IMR-90 (cell line): ENCODE measurements around the gene GIT1. TPM values are rescaled to one million over a fixed set of nuclear protein-coding genes. Genes with fewer than 3 reads are reported as not detected.

Experiments
- ATAC-seq: fragments of 200-7000 bp; cut with Tn5 transposase; 2 replicates; pipeline ENCODE4 v1.9.1; 2020; ENCODE audit warnings: low read depth, mild to moderate bottlenecking, moderate library complexity
- BruUV-seq: library from RNA; stranded (reverse); fragments of 400-500 nt; replicated peaks from 2 replicates; lab custom pipeline; 2021; lab: Mats Ljungman, UMichigan
- CTCF ChIA-PET: fragments of 300-600 bp; formaldehyde crosslinking; extraction: SDS; loops from one replicate; lab custom pipeline; 2021; ENCODE audit warnings: antibody characterized with exemption; lab: Yijun Ruan, JAX
- POLR2A ChIA-PET: fragments of 300-600 bp; sonication (Branson Sonifier 250); formaldehyde crosslinking; loops from one replicate; lab custom pipeline; 2022; ENCODE audit warnings: antibody characterized with exemption; ENCODE audit not compliant: unreplicated experiment; lab: Charles Lee
- DNase-seq: peaks from one replicate; pipeline ENCODE4 v3.0.0; 2013
- H2AFZ ChIP-seq: replicated peaks from 2 replicates; pipeline ENCODE3; 2013; ENCODE audit warnings: low read length, mild to moderate bottlenecking; ENCODE audit not compliant: poor library complexity
- H2AK5ac ChIP-seq: 2 replicates; pipeline ENCODE4 v1.6.1; 2013; ENCODE audit warnings: low read depth, low read length, inconsistent platforms
- H2AK9ac ChIP-seq: replicated peaks from 2 replicates; pipeline ENCODE3; 2013; ENCODE audit warnings: mild to moderate bottlenecking, low read depth, low read length, moderate library complexity; ENCODE audit not compliant: poor library complexity
- H2BK120ac ChIP-seq: 2 replicates; pipeline ENCODE4 v1.6.1; 2013; ENCODE audit warnings: low read depth, low read length, inconsistent platforms
- H2BK15ac ChIP-seq: 3 replicates; pipeline ENCODE4 v1.6.1; 2013; ENCODE audit warnings: low read depth, low read length, inconsistent platforms
- H2BK20ac ChIP-seq: 2 replicates; pipeline ENCODE4 v1.6.1; 2013; ENCODE audit warnings: low read depth, mild to moderate bottlenecking, inconsistent platforms, low read length, moderate library complexity
- H2BK5ac ChIP-seq: 2 replicates; pipeline ENCODE4 v1.6.1; 2013; ENCODE audit warnings: mild to moderate bottlenecking, low read depth, low read length, inconsistent platforms; ENCODE audit not compliant: poor library complexity, severe bottlenecking
- H3K14ac ChIP-seq: replicated peaks from 2 replicates; pipeline ENCODE4 v1.6.1; 2013; ENCODE audit warnings: low read depth, low read length, inconsistent platforms
- H3K18ac ChIP-seq: 2 replicates; pipeline ENCODE4 v1.6.1; 2013; ENCODE audit warnings: low read depth, low read length, control low read depth
- H3K23ac ChIP-seq: 2 replicates; pipeline ENCODE4 v1.6.1; 2013; ENCODE audit warnings: low read depth, low read length, inconsistent platforms
- H3K27ac ChIP-seq: 2 replicates; pipeline ENCODE4 v1.5.1; 2013; ENCODE audit warnings: mild to moderate bottlenecking, control low read depth, low read length; ENCODE audit not compliant: insufficient read depth
- H3K27me3 ChIP-seq: 2 replicates; pipeline ENCODE4 v1.6.1; 2013; ENCODE audit warnings: low read length; ENCODE audit not compliant: control insufficient read depth, insufficient read depth
- H3K36me3 ChIP-seq: 2 replicates; pipeline ENCODE4 v1.6.1; 2013; ENCODE audit warnings: low read length, mixed read lengths; ENCODE audit not compliant: control insufficient read depth, insufficient read depth
- H3K4ac ChIP-seq: 2 replicates; pipeline ENCODE4 v1.6.1; 2013; ENCODE audit warnings: low read depth, low read length, inconsistent platforms
- H3K4me1 ChIP-seq: 2 replicates; pipeline ENCODE4 v1.6.1; 2013; ENCODE audit warnings: low read length, mixed read lengths; ENCODE audit not compliant: control insufficient read depth, insufficient read depth
- H3K4me2 ChIP-seq: 2 replicates; pipeline ENCODE4 v1.6.1; 2013; ENCODE audit warnings: low read depth, mild to moderate bottlenecking, control low read depth, low read length, moderate library complexity
- H3K4me3 ChIP-seq: 2 replicates; pipeline ENCODE4 v1.5.1; 2013; ENCODE audit warnings: low read depth, mild to moderate bottlenecking, control low read depth, low read length, moderate library complexity; ENCODE audit not compliant: insufficient read depth
- H3K56ac ChIP-seq: 2 replicates; pipeline ENCODE4 v1.6.1; 2013; ENCODE audit warnings: low read length, inconsistent platforms; ENCODE audit not compliant: insufficient read depth; ENCODE audit errors: extremely low read depth
- H3K79me1 ChIP-seq, 2 experiments: 2 replicates each; pipeline ENCODE4 v1.6.1; 2013; ENCODE audit warnings: low read length in 2 of 2, inconsistent platforms in 1 of 2, low read depth in 1 of 2
- H3K9ac ChIP-seq: 2 replicates; pipeline ENCODE4 v1.6.1; 2013; ENCODE audit warnings: low read depth, low read length, control low read depth
- H3K9me1 ChIP-seq: 2 replicates; pipeline ENCODE4 v1.6.1; 2013; ENCODE audit warnings: low read length, inconsistent platforms; ENCODE audit not compliant: insufficient read depth
- H3K9me3 ChIP-seq: 2 replicates; pipeline ENCODE4 v1.6.1; 2013; ENCODE audit warnings: low read length; ENCODE audit not compliant: control insufficient read depth, insufficient read depth
- H4K20me1 ChIP-seq: 2 replicates; pipeline ENCODE4 v1.6.1; 2013; ENCODE audit warnings: low read length, inconsistent platforms; ENCODE audit not compliant: insufficient read depth
- H4K5ac ChIP-seq: 2 replicates; pipeline ENCODE4 v1.6.1; 2013; ENCODE audit warnings: mild to moderate bottlenecking, low read depth, low read length, control low read depth
- H4K8ac ChIP-seq, 2 experiments: 2 replicates each; pipeline ENCODE4 v1.6.1; 2013; ENCODE audit warnings: low read depth in 2 of 2, low read length in 2 of 2, control low read depth in 1 of 2, inconsistent platforms in 1 of 2
- H4K91ac ChIP-seq: 2 replicates; pipeline ENCODE4 v1.6.1; 2013; ENCODE audit warnings: low read depth, low read length, inconsistent platforms; ENCODE audit not compliant: insufficient read depth
- BHLHE40 ChIP-seq: fragments of 150-350 bp; IDR thresholded peaks from 2 replicates; pipeline ENCODE4 v1.6.1; 2016; ENCODE audit warnings: mild to moderate bottlenecking, low read depth, low read length
- CEBPB ChIP-seq: IDR thresholded peaks from 2 replicates; pipeline ENCODE4 v1.6.1; 2012; ENCODE audit warnings: low read depth, low read length, improper control_type of control experiment
- CHD1 ChIP-seq: IDR thresholded peaks from 2 replicates; pipeline ENCODE4 v1.6.1; 2012; ENCODE audit warnings: low read depth, low read length, improper control_type of control experiment
- FOS ChIP-seq: fragments of 150-350 bp; IDR thresholded peaks from 2 replicates; pipeline ENCODE4 v1.6.1; 2016; ENCODE audit warnings: low read depth, low read length
- MAFK ChIP-seq: IDR thresholded peaks from 2 replicates; pipeline ENCODE4 v1.6.1; 2012; ENCODE audit warnings: low read depth, low read length, improper control_type of control experiment
- MAZ ChIP-seq: IDR thresholded peaks from 2 replicates; pipeline ENCODE4 v1.6.1; 2012; ENCODE audit warnings: low read depth, mild to moderate bottlenecking, low read length, improper control_type of control experiment, moderate library complexity, borderline replicate concordance
- MXI1 ChIP-seq: IDR thresholded peaks from 2 replicates; pipeline ENCODE4 v1.6.1; 2012; ENCODE audit warnings: low read depth, mild to moderate bottlenecking, low read length, moderate library complexity, borderline replicate concordance
- NFE2L2 ChIP-seq: fragments of 150-350 bp; IDR thresholded peaks from 2 replicates; pipeline ENCODE4 v1.6.1; 2016; ENCODE audit warnings: low read depth, mild to moderate bottlenecking, low read length
- POLR2A ChIP-seq: IDR thresholded peaks from 2 replicates; pipeline ENCODE4 v1.6.1; 2012; ENCODE audit warnings: mild to moderate bottlenecking, low read depth, low read length
- RAD21 ChIP-seq: IDR thresholded peaks from 2 replicates; pipeline ENCODE4 v1.6.1; 2012; ENCODE audit warnings: low read length, improper control_type of control experiment
- RCOR1 ChIP-seq: IDR thresholded peaks from 2 replicates; pipeline ENCODE4 v1.6.1; 2012; ENCODE audit warnings: mild to moderate bottlenecking, low read length, improper control_type of control experiment; ENCODE audit not compliant: insufficient replicate concordance
- RFX5 ChIP-seq: IDR thresholded peaks from 2 replicates; pipeline ENCODE4 v1.8.0; 2012; ENCODE audit warnings: low read depth, mild to moderate bottlenecking, low read length, moderate library complexity
- SMC3 ChIP-seq: fragments of 150-350 bp; IDR thresholded peaks from 2 replicates; pipeline ENCODE4 v1.6.1; 2016; ENCODE audit warnings: low read depth, mild to moderate bottlenecking, antibody characterized with exemption, low read length, moderate library complexity
- WGBS, 2 experiments: methylation state at CpG; one replicate each; pipeline versions ENCODE4 v1.1.5 to v1.1.7; 2013; ENCODE audit warnings: missing lambda C conversion rate in 2 of 2; ENCODE audit not compliant: insufficient read length in 1 of 2; ENCODE audit errors: extremely low coverage in 2 of 2; 5-methylcytosine and 5-hydroxymethylcytosine counted together
- dilution Hi-C: fragments of 300-500 bp; cut with HindIII; formaldehyde crosslinking; loops from one replicate; pipeline ENCODE4 v1.14.3; 2018; ENCODE audit warnings: low sequenced_read_pairs; ENCODE audit not compliant: unreplicated experiment
- in situ Hi-C: fragments of 300-500 bp; cut with MboI; formaldehyde crosslinking; loops from 3 replicates; pipeline ENCODE4 v1.14.3; 2019; ENCODE audit warnings: low sequenced_read_pairs, inconsistent platforms, mixed read lengths
- intact Hi-C: fragments of 100-400 bp; cut with micrococcal nuclease; formaldehyde crosslinking; loops from 2 replicates; pipeline ENCODE4 v1.10.0; 2022
- polyA plus RNA-seq, 3 experiments: library from polyadenylated mRNA; depleted of rRNA; stranded (reverse); fragments of >200 nt; gene quantifications; 2 replicates each; pipeline ENCODE4 v1.2.3, GENCODE V29; 2012; ENCODE audit warnings: low replicate concordance in 1 of 3
- total RNA-seq: library from RNA; depleted of rRNA; stranded (reverse); fragments of >200 nt; gene quantifications from 2 replicates; pipeline ENCODE4 v1.2.3, GENCODE V29; 2012
- TF ChIP-seq, protein P1 (sequence below): fragments of 150-350 bp; IDR thresholded peaks from 2 replicates; pipeline ENCODE4 v1.6.1; 2016; ENCODE audit warnings: low read depth, mild to moderate bottlenecking, low read length, moderate library complexity, borderline replicate concordance
- TF ChIP-seq, protein P2 (sequence below): fragments of 150-350 bp; IDR thresholded peaks from 2 replicates; pipeline ENCODE4 v1.6.1; 2017; ENCODE audit warnings: mild to moderate bottlenecking, antibody characterized with exemption, low read length, low read depth
- TF ChIP-seq, protein P3 (sequence below): conservative IDR thresholded peaks from 2 replicates; pipeline ENCODE4 v1.5.1; 2012; ENCODE audit warnings: mild to moderate bottlenecking, low read depth, low read length, improper control_type of control experiment

Gene GIT1
- total and polyA plus RNA-seq, 2 of the 4 experiments (the other 2 are of a cell fraction): 14.2 to 34.2 TPM

DNA sequence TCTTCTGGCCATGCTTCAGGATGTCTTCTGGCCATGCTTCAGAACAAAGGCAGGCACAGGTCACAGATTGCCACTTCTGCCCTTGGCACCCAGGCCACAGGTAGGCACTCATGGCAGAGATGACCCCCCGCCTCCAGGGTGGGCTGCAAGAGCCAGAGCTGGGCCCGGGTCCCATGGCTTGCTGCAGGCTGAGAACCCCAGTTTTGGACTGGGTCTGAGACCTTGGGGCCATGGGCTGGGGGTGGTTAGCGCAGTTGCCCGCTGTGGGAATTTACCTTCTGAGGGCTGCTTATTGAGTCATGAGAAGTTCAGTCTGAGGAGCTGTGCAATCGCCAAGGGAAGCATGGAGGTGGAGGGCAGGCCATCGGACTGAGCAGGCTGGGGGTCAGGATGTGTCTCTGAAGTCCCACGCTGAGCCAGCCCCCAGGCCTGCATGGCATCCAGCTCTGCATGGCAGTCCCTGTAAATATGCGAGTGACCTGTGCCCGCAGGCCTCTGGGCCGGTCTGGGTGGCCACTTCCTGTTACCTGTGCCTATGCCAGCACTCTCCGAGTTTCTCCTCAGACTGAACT is 5.2 kb upstream of the GIT1 start:
- H3K27ac ChIP-seq: no peak overlapping the region
- H2AFZ ChIP-seq: peak overlapping the region; percentile 89
- dilution Hi-C loops: no loop called here
- H3K4me2 ChIP-seq: no peak overlapping the region; the same call in 1 of the 2 replicates
- no peak overlapping the region for H2BK15ac ChIP-seq
- TF ChIP-seq CHD1: no peak
- TF ChIP-seq, protein P1, sequence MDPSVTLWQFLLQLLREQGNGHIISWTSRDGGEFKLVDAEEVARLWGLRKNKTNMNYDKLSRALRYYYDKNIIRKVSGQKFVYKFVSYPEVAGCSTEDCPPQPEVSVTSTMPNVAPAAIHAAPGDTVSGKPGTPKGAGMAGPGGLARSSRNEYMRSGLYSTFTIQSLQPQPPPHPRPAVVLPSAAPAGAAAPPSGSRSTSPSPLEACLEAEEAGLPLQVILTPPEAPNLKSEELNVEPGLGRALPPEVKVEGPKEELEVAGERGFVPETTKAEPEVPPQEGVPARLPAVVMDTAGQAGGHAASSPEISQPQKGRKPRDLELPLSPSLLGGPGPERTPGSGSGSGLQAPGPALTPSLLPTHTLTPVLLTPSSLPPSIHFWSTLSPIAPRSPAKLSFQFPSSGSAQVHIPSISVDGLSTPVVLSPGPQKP: no peak
- TF ChIP-seq FOS: no peak
- TF ChIP-seq CEBPB: no peak
- TF ChIP-seq, protein P2, sequence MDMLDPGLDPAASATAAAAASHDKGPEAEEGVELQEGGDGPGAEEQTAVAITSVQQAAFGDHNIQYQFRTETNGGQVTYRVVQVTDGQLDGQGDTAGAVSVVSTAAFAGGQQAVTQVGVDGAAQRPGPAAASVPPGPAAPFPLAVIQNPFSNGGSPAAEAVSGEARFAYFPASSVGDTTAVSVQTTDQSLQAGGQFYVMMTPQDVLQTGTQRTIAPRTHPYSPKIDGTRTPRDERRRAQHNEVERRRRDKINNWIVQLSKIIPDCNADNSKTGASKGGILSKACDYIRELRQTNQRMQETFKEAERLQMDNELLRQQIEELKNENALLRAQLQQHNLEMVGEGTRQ: no peak
- no peak for TF ChIP-seq MXI1
- no peak for TF ChIP-seq BHLHE40
- no peak for TF ChIP-seq MAFK
- TF ChIP-seq RAD21: no peak
- TF ChIP-seq POLR2A: no peak
- TF ChIP-seq, protein P3, sequence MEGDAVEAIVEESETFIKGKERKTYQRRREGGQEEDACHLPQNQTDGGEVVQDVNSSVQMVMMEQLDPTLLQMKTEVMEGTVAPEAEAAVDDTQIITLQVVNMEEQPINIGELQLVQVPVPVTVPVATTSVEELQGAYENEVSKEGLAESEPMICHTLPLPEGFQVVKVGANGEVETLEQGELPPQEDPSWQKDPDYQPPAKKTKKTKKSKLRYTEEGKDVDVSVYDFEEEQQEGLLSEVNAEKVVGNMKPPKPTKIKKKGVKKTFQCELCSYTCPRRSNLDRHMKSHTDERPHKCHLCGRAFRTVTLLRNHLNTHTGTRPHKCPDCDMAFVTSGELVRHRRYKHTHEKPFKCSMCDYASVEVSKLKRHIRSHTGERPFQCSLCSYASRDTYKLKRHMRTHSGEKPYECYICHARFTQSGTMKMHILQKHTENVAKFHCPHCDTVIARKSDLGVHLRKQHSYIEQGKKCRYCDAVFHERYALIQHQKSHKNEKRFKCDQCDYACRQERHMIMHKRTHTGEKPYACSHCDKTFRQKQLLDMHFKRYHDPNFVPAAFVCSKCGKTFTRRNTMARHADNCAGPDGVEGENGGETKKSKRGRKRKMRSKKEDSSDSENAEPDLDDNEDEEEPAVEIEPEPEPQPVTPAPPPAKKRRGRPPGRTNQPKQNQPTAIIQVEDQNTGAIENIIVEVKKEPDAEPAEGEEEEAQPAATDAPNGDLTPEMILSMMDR: no peak
- no peak for TF ChIP-seq RFX5
- TF ChIP-seq MAZ: no peak
- no peak for TF ChIP-seq SMC3
- TF ChIP-seq RCOR1: no peak
- TF ChIP-seq NFE2L2: no peak
- ChIA-PET POLR2A (interaction anchor here (0.6 kb wide), 1 partner anchor 640 kb away, joined by 3 read pairs; no protein-coding TSS in a partner anchor), CTCF (interaction anchor here (1.2 kb wide), 1 partner anchor 23 kb away, joined by 3 read pairs; no protein-coding TSS in a partner anchor)
- no peak overlapping the region for H2BK5ac ChIP-seq
- H3K4me3 ChIP-seq: no peak overlapping the region
- peaks cover 0 to 22% of the 10 kb centered on the region in 2 experiments for H3K79me1 ChIP-seq
- H3K9me1 ChIP-seq: no peaks in the 10 kb centered on the region; the same call in 1 of the 2 replicates
- H4K5ac ChIP-seq: no peak overlapping the region
- H4K8ac ChIP-seq: no peak overlapping the region
- H3K4ac ChIP-seq: no peak overlapping the region
- H3K27me3 ChIP-seq: peaks cover 2% of the 10 kb centered on the region; the same call in 1 of the 2 replicates
- no peak overlapping the region for H3K9ac ChIP-seq
- H2AK9ac ChIP-seq: peak overlapping the region; percentile 75
- no peaks in the 10 kb centered on the region for H3K9me3 ChIP-seq
- no peak overlapping the region for H3K56ac ChIP-seq
- H3K36me3 ChIP-seq: no peaks in the 10 kb centered on the region
- DNase-seq (no peak), ATAC-seq (no peak)
- no peak overlapping the region for H2BK20ac ChIP-seq
- in situ Hi-C loops: no loop called here
- peaks cover 36% of the 10 kb centered on the region for H4K20me1 ChIP-seq
- peaks cover 30% of the 10 kb centered on the region for H3K4me1 ChIP-seq
- WGBS, 2 experiments: 53% methylated on average over 3 of the region's 11 CpGs; no CpG with 5 or more reads in 1 of the 2 experiments
- H3K14ac ChIP-seq: no peak overlapping the region
- no peak overlapping the region for H2BK120ac ChIP-seq
- H2AK5ac ChIP-seq: no peak overlapping the region
- no TSS peak for BruUV-seq
- no peak overlapping the region for H3K18ac ChIP-seq
- H3K23ac ChIP-seq: no peak overlapping the region; the same call in 1 of the 2 replicates
- H4K91ac ChIP-seq: no peak overlapping the region
- intact Hi-C loops: no loop called here
